ENCODE results near the gene FXR2.

The FXR2 gene

GRCh38 chr17:7557775-7558543 is 56.7 kb downstream of the FXR2 start (continued):
- TF ChIP-seq, protein P1, sequence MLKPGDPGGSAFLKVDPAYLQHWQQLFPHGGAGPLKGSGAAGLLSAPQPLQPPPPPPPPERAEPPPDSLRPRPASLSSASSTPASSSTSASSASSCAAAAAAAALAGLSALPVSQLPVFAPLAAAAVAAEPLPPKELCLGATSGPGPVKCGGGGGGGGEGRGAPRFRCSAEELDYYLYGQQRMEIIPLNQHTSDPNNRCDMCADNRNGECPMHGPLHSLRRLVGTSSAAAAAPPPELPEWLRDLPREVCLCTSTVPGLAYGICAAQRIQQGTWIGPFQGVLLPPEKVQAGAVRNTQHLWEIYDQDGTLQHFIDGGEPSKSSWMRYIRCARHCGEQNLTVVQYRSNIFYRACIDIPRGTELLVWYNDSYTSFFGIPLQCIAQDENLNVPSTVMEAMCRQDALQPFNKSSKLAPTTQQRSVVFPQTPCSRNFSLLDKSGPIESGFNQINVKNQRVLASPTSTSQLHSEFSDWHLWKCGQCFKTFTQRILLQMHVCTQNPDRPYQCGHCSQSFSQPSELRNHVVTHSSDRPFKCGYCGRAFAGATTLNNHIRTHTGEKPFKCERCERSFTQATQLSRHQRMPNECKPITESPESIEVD (tag by site-specific recombination; IDR thresholded peaks at IDR 0.05), result no peak
- TF ChIP-seq SP3 (tag by site-specific recombination; IDR thresholded peaks at IDR 0.05) (peak; percentile 50), ZNF341 (tag by site-specific recombination; IDR thresholded peaks at IDR 0.05; ENCODE audit: low read depth) (peak; percentile 68), SP2 (tag by site-specific recombination; IDR thresholded peaks at IDR 0.05) (peak; percentile 66), ZNF10 (tag by site-specific recombination; IDR thresholded peaks at IDR 0.05) (peak; percentile 99)
- TF ChIP-seq, protein P2, sequence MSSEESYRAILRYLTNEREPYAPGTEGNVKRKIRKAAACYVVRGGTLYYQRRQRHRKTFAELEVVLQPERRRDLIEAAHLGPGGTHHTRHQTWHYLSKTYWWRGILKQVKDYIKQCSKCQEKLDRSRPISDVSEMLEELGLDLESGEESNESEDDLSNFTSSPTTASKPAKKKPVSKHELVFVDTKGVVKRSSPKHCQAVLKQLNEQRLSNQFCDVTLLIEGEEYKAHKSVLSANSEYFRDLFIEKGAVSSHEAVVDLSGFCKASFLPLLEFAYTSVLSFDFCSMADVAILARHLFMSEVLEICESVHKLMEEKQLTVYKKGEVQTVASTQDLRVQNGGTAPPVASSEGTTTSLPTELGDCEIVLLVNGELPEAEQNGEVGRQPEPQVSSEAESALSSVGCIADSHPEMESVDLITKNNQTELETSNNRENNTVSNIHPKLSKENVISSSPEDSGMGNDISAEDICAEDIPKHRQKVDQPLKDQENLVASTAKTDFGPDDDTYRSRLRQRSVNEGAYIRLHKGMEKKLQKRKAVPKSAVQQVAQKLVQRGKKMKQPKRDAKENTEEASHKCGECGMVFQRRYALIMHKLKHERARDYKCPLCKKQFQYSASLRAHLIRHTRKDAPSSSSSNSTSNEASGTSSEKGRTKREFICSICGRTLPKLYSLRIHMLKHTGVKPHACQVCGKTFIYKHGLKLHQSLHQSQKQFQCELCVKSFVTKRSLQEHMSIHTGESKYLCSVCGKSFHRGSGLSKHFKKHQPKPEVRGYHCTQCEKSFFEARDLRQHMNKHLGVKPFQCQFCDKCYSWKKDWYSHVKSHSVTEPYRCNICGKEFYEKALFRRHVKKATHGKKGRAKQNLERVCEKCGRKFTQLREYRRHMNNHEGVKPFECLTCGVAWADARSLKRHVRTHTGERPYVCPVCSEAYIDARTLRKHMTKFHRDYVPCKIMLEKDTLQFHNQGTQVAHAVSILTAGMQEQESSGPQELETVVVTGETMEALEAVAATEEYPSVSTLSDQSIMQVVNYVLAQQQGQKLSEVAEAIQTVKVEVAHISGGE (tag by site-specific recombination; conservative IDR thresholded peaks at IDR 0.05; ENCODE audit: low read depth), result no peak
- TF ChIP-seq, protein P3, sequence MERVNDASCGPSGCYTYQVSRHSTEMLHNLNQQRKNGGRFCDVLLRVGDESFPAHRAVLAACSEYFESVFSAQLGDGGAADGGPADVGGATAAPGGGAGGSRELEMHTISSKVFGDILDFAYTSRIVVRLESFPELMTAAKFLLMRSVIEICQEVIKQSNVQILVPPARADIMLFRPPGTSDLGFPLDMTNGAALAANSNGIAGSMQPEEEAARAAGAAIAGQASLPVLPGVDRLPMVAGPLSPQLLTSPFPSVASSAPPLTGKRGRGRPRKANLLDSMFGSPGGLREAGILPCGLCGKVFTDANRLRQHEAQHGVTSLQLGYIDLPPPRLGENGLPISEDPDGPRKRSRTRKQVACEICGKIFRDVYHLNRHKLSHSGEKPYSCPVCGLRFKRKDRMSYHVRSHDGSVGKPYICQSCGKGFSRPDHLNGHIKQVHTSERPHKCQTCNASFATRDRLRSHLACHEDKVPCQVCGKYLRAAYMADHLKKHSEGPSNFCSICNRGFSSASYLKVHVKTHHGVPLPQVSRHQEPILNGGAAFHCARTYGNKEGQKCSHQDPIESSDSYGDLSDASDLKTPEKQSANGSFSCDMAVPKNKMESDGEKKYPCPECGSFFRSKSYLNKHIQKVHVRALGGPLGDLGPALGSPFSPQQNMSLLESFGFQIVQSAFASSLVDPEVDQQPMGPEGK (tag by site-specific recombination; IDR thresholded peaks at IDR 0.05), result peak; percentile 30; the same call in 1 of the 2 replicates

DNA sequence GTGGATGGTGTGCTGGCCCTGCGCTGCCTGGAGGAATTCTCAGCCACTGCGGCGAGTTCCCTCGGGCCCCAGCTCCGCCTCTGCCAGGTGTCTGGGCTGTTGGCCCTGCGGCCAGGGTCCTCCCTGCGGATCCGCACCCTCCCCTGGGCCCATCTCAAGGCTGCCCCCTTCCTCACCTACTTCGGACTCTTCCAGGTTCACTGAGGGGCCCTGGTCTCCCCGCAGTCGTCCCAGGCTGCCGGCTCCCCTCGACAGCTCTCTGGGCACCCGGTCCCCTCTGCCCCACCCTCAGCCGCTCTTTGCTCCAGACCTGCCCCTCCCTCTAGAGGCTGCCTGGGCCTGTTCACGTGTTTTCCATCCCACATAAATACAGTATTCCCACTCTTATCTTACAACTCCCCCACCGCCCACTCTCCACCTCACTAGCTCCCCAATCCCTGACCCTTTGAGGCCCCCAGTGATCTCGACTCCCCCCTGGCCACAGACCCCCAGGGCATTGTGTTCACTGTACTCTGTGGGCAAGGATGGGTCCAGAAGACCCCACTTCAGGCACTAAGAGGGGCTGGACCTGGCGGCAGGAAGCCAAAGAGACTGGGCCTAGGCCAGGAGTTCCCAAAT is 57.4 kb downstream of the FXR2 start:
- no peak overlapping the region for H3K27ac ChIP-seq (ENCODE audit: extremely low read depth, low read depth, low read length)
- no peak for TF ChIP-seq ZNF37A (tag by site-specific recombination; IDR thresholded peaks at IDR 0.05)
- TF ChIP-seq ZNF843 (tag by site-specific recombination; IDR thresholded peaks at IDR 0.05), result no peak
- TF ChIP-seq ZSCAN23 (tag by site-specific recombination; IDR thresholded peaks at IDR 0.05), result no peak
- no peak for TF ChIP-seq ZXDB (tag by site-specific recombination; IDR thresholded peaks at IDR 0.05)
- TF ChIP-seq HOXD13 (CRISPR knock-in tag; IDR thresholded peaks at IDR 0.05; ENCODE audit: borderline replicate concordance), result no peak
- peak; percentile 89 for TF ChIP-seq EGR2 (tag by site-specific recombination; IDR thresholded peaks at IDR 0.05; ENCODE audit: low read depth)
- no peak for TF ChIP-seq ZNF561 (tag by site-specific recombination; IDR thresholded peaks at IDR 0.05; ENCODE audit: borderline replicate concordance)
- TF ChIP-seq ZNF660 (tag by site-specific recombination; IDR thresholded peaks at IDR 0.05), result no peak
- TF ChIP-seq ZSCAN30 (tag by site-specific recombination; IDR thresholded peaks at IDR 0.05), result no peak
- no peak for TF ChIP-seq ZNF654 (tag by site-specific recombination; IDR thresholded peaks at IDR 0.05; ENCODE audit: low read depth)
- TF ChIP-seq BCL11A (tag by site-specific recombination; IDR thresholded peaks at IDR 0.05; ENCODE audit: low read depth), result no peak
- TF ChIP-seq ZNF10 (tag by site-specific recombination; IDR thresholded peaks at IDR 0.05), result no peak
- no peak for TF ChIP-seq GLIS2 (tag by site-specific recombination; IDR thresholded peaks at IDR 0.05)
- TF ChIP-seq ZFHX2 (tag by site-specific recombination; conservative IDR thresholded peaks at IDR 0.05), result peak; percentile 96
- TF ChIP-seq, protein P4, sequence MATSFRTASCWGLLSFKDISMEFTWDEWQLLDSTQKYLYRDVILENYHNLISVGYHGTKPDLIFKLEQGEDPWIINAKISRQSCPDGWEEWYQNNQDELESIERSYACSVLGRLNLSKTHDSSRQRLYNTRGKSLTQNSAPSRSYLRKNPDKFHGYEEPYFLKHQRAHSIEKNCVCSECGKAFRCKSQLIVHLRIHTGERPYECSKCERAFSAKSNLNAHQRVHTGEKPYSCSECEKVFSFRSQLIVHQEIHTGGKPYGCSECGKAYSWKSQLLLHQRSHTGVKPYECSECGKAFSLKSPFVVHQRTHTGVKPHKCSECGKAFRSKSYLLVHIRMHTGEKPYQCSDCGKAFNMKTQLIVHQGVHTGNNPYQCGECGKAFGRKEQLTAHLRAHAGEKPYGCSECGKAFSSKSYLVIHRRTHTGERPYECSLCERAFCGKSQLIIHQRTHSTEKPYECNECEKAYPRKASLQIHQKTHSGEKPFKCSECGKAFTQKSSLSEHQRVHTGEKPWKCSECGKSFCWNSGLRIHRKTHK (tag by site-specific recombination; IDR thresholded peaks at IDR 0.05), result no peak
- TF ChIP-seq ZBTB17 (tag by site-specific recombination; IDR thresholded peaks at IDR 0.05), result no peak
- peak; percentile 18; the same call in 1 of the 2 replicates for TF ChIP-seq CTCF (tag by site-specific recombination; IDR thresholded peaks at IDR 0.05)
- TF ChIP-seq ZNF2 (tag by site-specific recombination; IDR thresholded peaks at IDR 0.05), result no peak
- no peak overlapping the region for H3K4me3 ChIP-seq (ENCODE audit: low read depth, low read length)
- POLR2A ChIA-PET, result interaction anchor here (0.5 to 1.2 kb wide), 4 partner anchors 41 to 172 kb away, joined by 3 to 4 read pairs (median 4); partner anchors contain the start of gene TMEM256
- no peaks in the 10 kb centered on the region for H3K36me3 ChIP-seq (ENCODE audit: control insufficient read depth in 2 of 2, insufficient read depth in 1 of 2, low read length in 2 of 2)
- H3K4me1 ChIP-seq (ENCODE audit: control insufficient read depth, insufficient read depth, low read length), result peaks cover 5% of the 10 kb centered on the region
- H3K9me3 ChIP-seq (ENCODE audit: control insufficient read depth, insufficient read depth, low read depth, low read length), result no peaks in the 10 kb centered on the region
- CTCF ChIA-PET, result interaction anchor here (0.6 to 5.1 kb wide), 10 partner anchors 33 to 202 kb away, joined by 3 to 87 read pairs (median 3); partner anchors contain the start of gene TMEM95
